ENCODE data around the gene ZNF609. TPM values are rescaled to one million over a fixed set of nuclear protein-coding genes. Genes with fewer than 3 reads are reported as not detected.

ZNF609 gene
- total RNA-seq, 1 donor from 2014 or later: 75.3 TPM

GRCh38 chr15:64528871-64529270 is 68.5 kb downstream of the ZNF609 start:
- Mint-ChIP-seq H3K4me3 (ENCODE audit: low read depth) (no peak overlapping the region), H3K36me3 (ENCODE audit: insufficient read depth) (peaks cover 9% of the 10 kb centered on the region), H3K27me3 (no peaks in the 10 kb centered on the region), H3K4me1 (ENCODE audit: low read depth) (peaks cover 13% of the 10 kb centered on the region), H3K27ac (no peak overlapping the region), H3K9me3 (ENCODE audit: low read depth) (no peaks in the 10 kb centered on the region)
- no peak for TF ChIP-seq CTCF (IDR thresholded peaks at IDR 0.05; ENCODE audit: unreplicated experiment)
- DNase-seq (ENCODE audit: low spot score, unreplicated experiment): no peak

DNA sequence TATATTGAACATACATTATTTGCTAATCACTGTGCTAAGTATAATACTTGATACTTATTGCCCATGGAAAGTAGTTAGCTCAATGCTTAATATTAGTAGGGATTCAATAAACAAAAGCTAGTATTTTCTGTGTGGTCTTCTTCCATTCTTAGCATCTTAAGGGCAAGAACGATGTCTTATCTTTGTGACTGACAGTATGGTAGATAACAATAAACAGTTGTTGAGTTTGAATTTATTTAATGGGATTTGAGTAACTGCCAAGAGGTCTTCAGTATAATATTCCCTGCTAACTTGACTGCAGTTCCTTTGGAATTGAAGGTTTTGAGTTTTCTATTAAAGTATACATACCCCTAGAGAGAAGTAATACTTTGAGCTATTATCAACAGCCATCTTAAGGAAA is 70.1 kb downstream of the ZNF609 start:
- Mint-ChIP-seq H3K4me1 (ENCODE audit: low read depth) (peaks cover 13% of the 10 kb centered on the region), H3K36me3 (ENCODE audit: insufficient read depth) (peaks cover 8% of the 10 kb centered on the region), H3K27ac (peak overlapping the region; percentile 68), H3K27me3 (no peaks in the 10 kb centered on the region), H3K4me3 (ENCODE audit: low read depth) (no peak overlapping the region), H3K9me3 (ENCODE audit: low read depth) (no peaks in the 10 kb centered on the region)
- no peak for TF ChIP-seq CTCF (IDR thresholded peaks at IDR 0.05; ENCODE audit: unreplicated experiment)
- DNase-seq (ENCODE audit: low spot score, unreplicated experiment): no peak

DNA sequence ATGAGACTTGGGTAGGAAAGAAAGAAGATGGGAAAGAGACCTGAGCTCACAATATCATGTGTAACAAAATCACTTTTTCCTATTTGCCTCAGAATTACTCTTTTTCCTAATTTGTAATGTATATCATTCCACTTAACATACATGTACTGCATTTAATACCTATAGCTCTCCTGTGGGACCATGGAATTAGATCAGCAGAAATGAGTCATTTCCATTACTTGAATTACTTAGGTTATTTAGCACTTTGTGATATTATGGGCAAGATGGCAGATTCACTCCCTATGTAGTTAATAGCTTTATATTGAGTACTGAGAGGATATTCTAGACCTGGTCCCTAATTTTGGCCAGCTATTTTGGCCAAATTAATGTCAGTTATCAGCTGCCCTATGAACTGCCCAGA is 70.5 kb downstream of the ZNF609 start:
- no peak for DNase-seq (ENCODE audit: low spot score, unreplicated experiment)
- peaks cover 8% of the 10 kb centered on the region for H3K36me3 Mint-ChIP-seq (ENCODE audit: insufficient read depth)
- no peak overlapping the region for H3K4me3 Mint-ChIP-seq (ENCODE audit: low read depth)
- H3K4me1 Mint-ChIP-seq (ENCODE audit: low read depth): peaks cover 13% of the 10 kb centered on the region
- H3K9me3 Mint-ChIP-seq (ENCODE audit: low read depth): no peaks in the 10 kb centered on the region
- TF ChIP-seq CTCF (IDR thresholded peaks at IDR 0.05; ENCODE audit: unreplicated experiment): no peak
- H3K27me3 Mint-ChIP-seq: no peaks in the 10 kb centered on the region
- H3K27ac Mint-ChIP-seq: no peak overlapping the region

DNA sequence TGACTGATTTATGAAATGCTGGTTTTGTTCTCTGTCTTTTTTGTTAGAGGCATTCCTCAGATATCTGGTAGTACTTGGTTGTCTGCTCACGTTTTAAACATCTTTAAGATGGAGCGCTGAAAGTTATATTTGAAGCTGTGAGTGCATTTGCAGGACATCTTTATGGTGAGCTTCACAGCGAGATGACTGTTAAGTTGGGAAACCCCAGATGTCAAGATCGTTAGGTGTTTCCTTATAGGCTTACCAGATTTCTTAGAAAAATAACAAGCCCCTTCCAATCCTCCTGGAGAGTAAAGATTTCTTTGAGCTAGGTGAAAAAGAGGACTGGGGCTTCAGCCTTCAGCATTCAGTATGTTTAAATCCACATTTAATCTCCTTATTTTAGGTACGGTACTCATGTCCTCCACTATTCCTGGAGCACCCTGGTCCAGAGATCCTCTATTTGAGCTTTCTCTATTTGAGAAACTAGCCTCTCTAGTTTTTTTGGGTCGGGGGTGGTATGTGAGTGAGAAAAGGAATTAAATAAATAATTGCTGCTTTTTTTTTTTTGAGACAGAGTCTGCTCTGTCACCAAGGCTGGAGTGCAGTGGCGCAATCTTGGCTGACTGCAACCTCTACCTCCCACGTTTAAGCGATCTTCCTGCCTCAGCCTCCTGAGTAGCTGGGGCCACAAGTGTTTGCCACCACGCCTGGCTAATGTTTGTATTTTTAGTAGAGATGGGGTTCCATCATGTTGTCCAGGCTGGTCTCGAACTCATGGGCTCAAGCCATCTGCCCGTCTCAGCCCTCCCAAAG is 72.3 kb downstream of the ZNF609 start:
- H3K4me3 Mint-ChIP-seq (ENCODE audit: low read depth): no peak overlapping the region

More for the DNA sequence above, 72.3 kb downstream of the ZNF609 start:
- DNase-seq (ENCODE audit: low spot score, unreplicated experiment): no peak
- Mint-ChIP-seq H3K4me1 (ENCODE audit: low read depth) (peaks cover 9% of the 10 kb centered on the region), H3K27ac (peak overlapping the region; percentile 76), H3K36me3 (ENCODE audit: insufficient read depth) (peaks cover 8% of the 10 kb centered on the region), H3K9me3 (ENCODE audit: low read depth) (no peaks in the 10 kb centered on the region), H3K27me3 (no peaks in the 10 kb centered on the region)
- TF ChIP-seq CTCF (IDR thresholded peaks at IDR 0.05; ENCODE audit: unreplicated experiment): no peak

Data from progenitor cell of endocrine pancreas (in vitro differentiated cells).